Neuronal stem cell (in vitro differentiated cells): ENCODE results near the gene PLA2G4B.

Experiments used
- DNase-seq: peaks from one replicate; pipeline ENCODE4 v3.0.0-alpha.2; 2013; ENCODE audit warnings: low spot score
- H2AFZ ChIP-seq: one replicate; pipeline ENCODE4 v1.6.1; 2013; ENCODE audit warnings: mild to moderate bottlenecking, low read length, inconsistent platforms
- H2AK5ac ChIP-seq: 2 replicates; pipeline ENCODE4 v1.6.1; 2013; ENCODE audit warnings: low read depth, mild to moderate bottlenecking, inconsistent platforms, low read length, moderate library complexity, mixed read lengths
- H2BK120ac ChIP-seq: 2 replicates; pipeline ENCODE4 v1.6.1; 2013; ENCODE audit warnings: low read depth, mild to moderate bottlenecking, inconsistent platforms, low read length, moderate library complexity, mixed read lengths
- H2BK12ac ChIP-seq: one replicate; pipeline ENCODE4 v1.6.1; 2013; ENCODE audit warnings: low read length, inconsistent platforms
- H2BK15ac ChIP-seq: 2 replicates; pipeline ENCODE4 v1.6.1; 2013; ENCODE audit warnings: mild to moderate bottlenecking, low read length, inconsistent platforms, mixed read lengths
- H2BK5ac ChIP-seq: one replicate; pipeline ENCODE4 v1.6.1; 2013; ENCODE audit warnings: inconsistent platforms, mild to moderate bottlenecking, low read length, moderate library complexity
- H3K14ac ChIP-seq: one replicate; pipeline ENCODE4 v1.6.1; 2013; ENCODE audit warnings: low read length, inconsistent platforms
- H3K18ac ChIP-seq: 2 replicates; pipeline ENCODE4 v1.6.1; 2013; ENCODE audit warnings: low read length, inconsistent platforms
- H3K23ac ChIP-seq: 2 replicates; pipeline ENCODE4 v1.6.1; 2013; ENCODE audit warnings: low read depth, mild to moderate bottlenecking, mixed read lengths, low read length, inconsistent platforms; ENCODE audit not compliant: poor library complexity
- H3K27ac ChIP-seq: replicated peaks from 3 replicates; pipeline ENCODE4 v1.5.1; 2013; ENCODE audit warnings: low read length, inconsistent platforms
- H3K27me3 ChIP-seq, 3 experiments: 2 replicates each; pipeline ENCODE4 v1.6.1; 2013; ENCODE audit warnings: low read length in 3 of 3, mild to moderate bottlenecking in 2 of 3, inconsistent platforms in 1 of 3, low read depth in 1 of 3, mixed read lengths in 1 of 3, moderate library complexity in 1 of 3; ENCODE audit not compliant: control insufficient read depth in 3 of 3, insufficient read depth in 3 of 3
- H3K36me3 ChIP-seq, 2 donors: replicated peaks in 1 of 2; 2 replicates each; pipeline ENCODE4 v1.6.1; 2013; ENCODE audit warnings: low read length in 2 of 2; ENCODE audit not compliant: control insufficient read depth in 2 of 2, insufficient read depth in 2 of 2
- H3K4ac ChIP-seq: 2 replicates; pipeline ENCODE4 v1.6.1; 2013; ENCODE audit warnings: inconsistent platforms, mild to moderate bottlenecking, low read length, moderate library complexity
- H3K4me1 ChIP-seq, 2 donors: 1 replicate in 1 of 2; 2 replicates in 1 of 2; pipeline ENCODE4 v1.6.1; 2013; ENCODE audit warnings: low read length in 2 of 2, low read depth in 1 of 2; ENCODE audit not compliant: control insufficient read depth in 2 of 2, insufficient read depth in 1 of 2
- H3K4me2 ChIP-seq: one replicate; pipeline ENCODE4 v1.6.1; 2013; ENCODE audit warnings: mild to moderate bottlenecking, low read length, inconsistent platforms; ENCODE audit not compliant: insufficient read depth, poor library complexity, severe bottlenecking
- H3K4me3 ChIP-seq, 2 donors: 2 replicates each; pipeline ENCODE4 v1.5.1; 2013; ENCODE audit warnings: low read length in 2 of 2, mild to moderate bottlenecking in 2 of 2, inconsistent platforms in 1 of 2, moderate library complexity in 1 of 2
- H3K79me1 ChIP-seq: one replicate; pipeline ENCODE4 v1.6.1; 2013; ENCODE audit warnings: low read depth, mild to moderate bottlenecking, inconsistent platforms, low read length, moderate library complexity
- H3K9ac ChIP-seq: one replicate; pipeline ENCODE4 v1.6.1; 2013; ENCODE audit warnings: mild to moderate bottlenecking, low read depth, low read length, inconsistent platforms; ENCODE audit not compliant: poor library complexity
- H3K9me3 ChIP-seq, 2 donors: replicated peaks in 1 of 2; 2 replicates each; pipeline versions ENCODE3 to v1.6.1; 2013; ENCODE audit warnings: low read length in 2 of 2, mild to moderate bottlenecking in 2 of 2, inconsistent platforms in 1 of 2, low read depth in 1 of 2, mixed read lengths in 1 of 2, moderate library complexity in 1 of 2; ENCODE audit not compliant: control insufficient read depth in 2 of 2, insufficient read depth in 1 of 2
- H4K8ac ChIP-seq: one replicate; pipeline ENCODE4 v1.6.1; 2013; ENCODE audit warnings: low read depth, mild to moderate bottlenecking, inconsistent platforms, low read length, moderate library complexity
- H4K91ac ChIP-seq: one replicate; pipeline ENCODE4 v1.6.1; 2013; ENCODE audit warnings: low read length, low read depth, mild to moderate bottlenecking, inconsistent platforms; ENCODE audit not compliant: poor library complexity
- WGBS, 2 donors: extraction: QIAGEN DNeasy Blood & Tissue Kit; methylation state at CpG; one replicate each; pipeline ENCODE4 v1.1.7; 2013; ENCODE audit warnings: missing lambda C conversion rate in 2 of 2, mixed read lengths in 1 of 2; ENCODE audit not compliant: insufficient read length in 2 of 2, insufficient replicate concordance in 1 of 2; ENCODE audit errors: extremely low coverage in 2 of 2; 5-methylcytosine and 5-hydroxymethylcytosine counted together

PLA2G4B gene

GRCh38 chr15:41849204-41849603, 10.6 kb downstream of the PLA2G4B start:
- no peak overlapping the region for H3K14ac ChIP-seq
- peaks cover 23 to 46% of the 10 kb centered on the region in 2 donors for H3K36me3 ChIP-seq
- H3K23ac ChIP-seq: peak overlapping the region; percentile 2
- H2AK5ac ChIP-seq: peak overlapping the region; percentile 13
- no CpG with 5 or more reads among the region's 6 CpGs for WGBS, 2 donors
- H3K4me1 ChIP-seq: peaks cover 0 to 3% of the 10 kb centered on the region in 2 donors
- H2BK5ac ChIP-seq: no peak overlapping the region
- no peaks in the 10 kb centered on the region for H3K27me3 ChIP-seq
- no peak overlapping the region for H2AFZ ChIP-seq
- no peak overlapping the region for H3K18ac ChIP-seq
- H3K27ac ChIP-seq: no peak overlapping the region
- no peak overlapping the region for H3K4me3 ChIP-seq
- no peak for DNase-seq
- no peaks in the 10 kb centered on the region for H3K79me1 ChIP-seq
- H2BK12ac ChIP-seq: no peak overlapping the region
- H3K4ac ChIP-seq: no peak overlapping the region
- H2BK15ac ChIP-seq: peak overlapping the region; percentile 39
- H4K91ac ChIP-seq: no peak overlapping the region
- no peaks in the 10 kb centered on the region for H3K9me3 ChIP-seq
- H3K4me2 ChIP-seq: no peak overlapping the region
- no peak overlapping the region for H4K8ac ChIP-seq
- no peak overlapping the region for H3K9ac ChIP-seq
- H2BK120ac ChIP-seq: no peak overlapping the region

- no peak overlapping the region for H2BK120ac ChIP-seq
- H3K4me3 ChIP-seq: no peak overlapping the region
- H3K9me3 ChIP-seq: no peaks in the 10 kb centered on the region
- H3K9ac ChIP-seq: no peak overlapping the region
- no peak overlapping the region for H3K4ac ChIP-seq
- H3K36me3 ChIP-seq: peaks cover 21 to 39% of the 10 kb centered on the region in 2 donors
- DNase-seq: no peak
- H4K8ac ChIP-seq: no peak overlapping the region
- no CpG with 5 or more reads among the region's 8 CpGs for WGBS, 2 donors
- H4K91ac ChIP-seq: no peak overlapping the region
- H3K27me3 ChIP-seq: no peaks in the 10 kb centered on the region
- H3K18ac ChIP-seq: no peak overlapping the region
- no peak overlapping the region for H2AFZ ChIP-seq
- H3K27ac ChIP-seq: no peak overlapping the region
- no peak overlapping the region for H2BK15ac ChIP-seq
- H2BK5ac ChIP-seq: no peak overlapping the region
- H3K23ac ChIP-seq: no peak overlapping the region
- H3K79me1 ChIP-seq: no peaks in the 10 kb centered on the region
- H3K14ac ChIP-seq: no peak overlapping the region
- H3K4me1 ChIP-seq: peaks cover under 1 to 3% of the 10 kb centered on the region in 2 donors
- peak overlapping the region; percentile 13 for H2AK5ac ChIP-seq
- H2BK12ac ChIP-seq: no peak overlapping the region
- H3K4me2 ChIP-seq: no peak overlapping the region
Measured at GRCh38 chr15:41849861-41850260, 11.2 kb downstream of the PLA2G4B start.

- Histone ChIP-seq H3K18ac (peak overlapping the region; percentile 86), H3K4me3 (no peak overlapping the region), H3K23ac (peak overlapping the region; percentile 82), H2BK12ac (no peak overlapping the region), H2BK15ac (no peak overlapping the region), H3K79me1 (peaks cover 2% of the 10 kb centered on the region), H2AK5ac (no peak overlapping the region), H4K91ac (no peak overlapping the region), H3K27ac (no peak overlapping the region), H3K9ac (peak overlapping the region; percentile 15), H3K4me1 (peaks cover 5 to 10% of the 10 kb centered on the region in 2 donors), H3K9me3 (no peaks in the 10 kb centered on the region), H4K8ac (no peak overlapping the region), H2AFZ (no peak overlapping the region), H2BK120ac (no peak overlapping the region), H3K14ac (peak overlapping the region; percentile 66), H3K27me3 (no peaks in the 10 kb centered on the region), H3K4me2 (no peak overlapping the region), H3K4ac (no peak overlapping the region), H3K36me3 (peaks cover 19 to 32% of the 10 kb centered on the region in 2 donors), H2BK5ac (no peak overlapping the region)
- no CpG with 5 or more reads among the region's 16 CpGs for WGBS, 2 donors
- DNase-seq: no peak
Measured at GRCh38 chr15:41850482-41851166, 12.0 kb downstream of the PLA2G4B start.

- Histone ChIP-seq H2BK12ac (no peak overlapping the region), H4K91ac (no peak overlapping the region), H3K27ac (no peak overlapping the region), H3K23ac (peak overlapping the region; percentile 82), H3K9me3 (no peaks in the 10 kb centered on the region), H2BK120ac (no peak overlapping the region), H2AK5ac (peak overlapping the region; percentile 58), H3K18ac (peak overlapping the region; percentile 86), H3K4ac (peak overlapping the region; percentile 43), H3K9ac (no peak overlapping the region), H4K8ac (no peak overlapping the region), H3K4me3 (no peak overlapping the region), H3K4me2 (no peak overlapping the region), H2BK15ac (no peak overlapping the region), H3K27me3 (no peaks in the 10 kb centered on the region), H2BK5ac (no peak overlapping the region), H3K36me3 (peaks cover 19 to 27% of the 10 kb centered on the region in 2 donors), H2AFZ (no peak overlapping the region), H3K14ac (peak overlapping the region; percentile 66), H3K79me1 (peaks cover 2% of the 10 kb centered on the region), H3K4me1 (peaks cover 5 to 11% of the 10 kb centered on the region in 2 donors)
- no peak for DNase-seq
- WGBS, 2 donors: no CpG with 5 or more reads among the region's 11 CpGs
Measured at GRCh38 chr15:41851167-41851523, 12.5 kb downstream of the PLA2G4B start.
